K562 (cell line): ENCODE data around the gene GPX5. TPM values are rescaled to one million over a fixed set of nuclear protein-coding genes. Genes with fewer than 3 reads are reported as not detected.

Source experiments
- BCL6 ChIP-seq: fragments of 250-450 bp; sonication (Bioruptor Pico); IDR thresholded peaks from 2 replicates; pipeline ENCODE4 v1.4.0; 2020
- BMI1 ChIP-seq: fragments of 150-350 bp; IDR thresholded peaks from 2 replicates; pipeline ENCODE4 v1.6.1; 2014; ENCODE audit warnings: low read length
- BRD4 ChIP-seq: fragments of 200-600 bp; sonication (generic); IDR thresholded peaks from 2 replicates; pipeline ENCODE4 v1.6.1; 2017; ENCODE audit warnings: inconsistent platforms
- CBX8 ChIP-seq: fragments of 200-600 bp; sonication (generic); IDR thresholded peaks from 2 replicates; pipeline ENCODE4 v1.6.1; 2012; ENCODE audit warnings: borderline replicate concordance, mixed run types, low read depth, mild to moderate bottlenecking, moderate library complexity, mixed read lengths, low read length, control low read depth, inconsistent platforms; ENCODE audit not compliant: poor library complexity, severe bottlenecking; ENCODE audit errors: extremely low read depth
- EZH2 ChIP-seq: IDR thresholded peaks from 2 replicates; pipeline ENCODE4 v1.6.1; 2012; ENCODE audit warnings: low read depth, mild to moderate bottlenecking, inconsistent platforms, low read length, borderline replicate concordance
- FOXJ3 ChIP-seq: sonication (generic); formaldehyde crosslinking; IDR thresholded peaks from 2 replicates; pipeline ENCODE4 v1.4.0; 2020; ENCODE audit warnings: mild to moderate bottlenecking, missing genetic modification reagents
- LARP7 ChIP-seq: fragments of 450-650 bp; IDR thresholded peaks from 2 replicates; pipeline ENCODE4 v1.6.1; 2016
- MBD1 ChIP-seq: fragments of 250-450 bp; sonication (Bioruptor Pico); IDR thresholded peaks from 2 replicates; pipeline ENCODE4 v1.8.0; 2022; ENCODE audit warnings: inconsistent platforms
- MED1 ChIP-seq: sonication (generic); formaldehyde crosslinking; IDR thresholded peaks from 2 replicates; pipeline ENCODE4 v1.8.1; 2023; ENCODE audit warnings: missing genetic modification reagents, borderline replicate concordance
- MLLT1 ChIP-seq, 2 experiments: fragments of 450-650 bp; IDR thresholded peaks; 2 replicates each; pipeline ENCODE4 v1.6.1; 2016
- NEUROD1 ChIP-seq: fragments of 150-350 bp; IDR thresholded peaks from 2 replicates; pipeline ENCODE4 v1.6.1; 2014; ENCODE audit warnings: borderline replicate concordance, low read length, low read depth; ENCODE audit not compliant: partially characterized antibody
- NFIC ChIP-seq: fragments of 450-650 bp; IDR thresholded peaks from 2 replicates; pipeline ENCODE4 v1.6.1; 2017; ENCODE audit warnings: mild to moderate bottlenecking, inconsistent platforms
- NR3C1 ChIP-seq: sonication (generic); formaldehyde crosslinking; IDR thresholded peaks from 2 replicates; pipeline ENCODE4 v1.8.1; 2022; ENCODE audit warnings: missing genetic modification reagents
- PRPF4 ChIP-seq: fragments of 200-400 bp; formaldehyde crosslinking; IDR thresholded peaks from one replicate; pipeline ENCODE4 v1.6.1; 2017; ENCODE audit warnings: low read length, low read depth, mild to moderate bottlenecking; ENCODE audit not compliant: insufficient read depth, poor library complexity, severe bottlenecking
- RAD21 ChIP-seq, 2 experiments: fragments of 250-450 bp in 1 of 2; fragments of 450-650 bp in 1 of 2; sonication (Bioruptor Pico) in 1 of 2; formaldehyde crosslinking in 1 of 2; IDR thresholded peaks in 1 of 2; conservative IDR thresholded peaks in 1 of 2; 2 replicates each; pipeline versions ENCODE4 v1.4.0 to v1.8.0; 2020 to 2022; ENCODE audit warnings: mild to moderate bottlenecking in 2 of 2, moderate library complexity in 1 of 2
- SAFB ChIP-seq: fragments of 200-400 bp; formaldehyde crosslinking; IDR thresholded peaks from 2 replicates; pipeline ENCODE4 v1.6.1; 2017; ENCODE audit warnings: low read depth, low read length, borderline replicate concordance
- SMAD1 ChIP-seq: fragments of 150-350 bp; IDR thresholded peaks from 2 replicates; pipeline ENCODE4 v1.6.1; 2014; ENCODE audit warnings: low read length, low read depth; ENCODE audit not compliant: partially characterized antibody
- TCF7 ChIP-seq: sonication (generic); IDR thresholded peaks from 2 replicates; pipeline ENCODE4 v1.6.1; 2016; ENCODE audit warnings: antibody characterized with exemption, borderline replicate concordance
- TGIF2 ChIP-seq: sonication (generic); formaldehyde crosslinking; IDR thresholded peaks from 2 replicates; pipeline ENCODE4 v1.8.1; 2022; ENCODE audit warnings: mild to moderate bottlenecking, missing genetic modification reagents, moderate library complexity
- THAP7 ChIP-seq: fragments of 250-450 bp; sonication (Bioruptor Pico); IDR thresholded peaks from 2 replicates; pipeline ENCODE4 v1.5.0; 2021
- THRAP3 ChIP-seq: fragments of 450-650 bp; IDR thresholded peaks from 2 replicates; pipeline ENCODE4 v1.6.1; 2016; ENCODE audit warnings: mild to moderate bottlenecking, inconsistent platforms, borderline replicate concordance
- ZC3H4 ChIP-seq: sonication (generic); formaldehyde crosslinking; IDR thresholded peaks from 2 replicates; pipeline ENCODE4 v1.9.0; 2021; ENCODE audit warnings: missing genetic modification reagents, borderline replicate concordance
- ZNF175 ChIP-seq: fragments of 200-800 bp; sonication (Bioruptor generic); IDR thresholded peaks from 2 replicates; pipeline ENCODE4 v1.6.1; 2016; ENCODE audit warnings: low read depth, mild to moderate bottlenecking, missing genetic modification characterization, missing compliant biosample characterization
- ZNF197 ChIP-seq: fragments of 200-800 bp; sonication (Bioruptor generic); IDR thresholded peaks from 2 replicates; pipeline ENCODE4 v1.6.1; 2016; ENCODE audit warnings: low read depth, missing genetic modification characterization, missing compliant biosample characterization
- ZNF444 ChIP-seq: fragments of 250-450 bp; sonication (Bioruptor Pico); IDR thresholded peaks from 2 replicates; pipeline ENCODE4 v1.4.0; 2020; ENCODE audit warnings: mild to moderate bottlenecking, moderate library complexity
- ZNF695 ChIP-seq: fragments of 450-650 bp; formaldehyde crosslinking; IDR thresholded peaks from 2 replicates; pipeline ENCODE4 v1.4.0; 2020; ENCODE audit warnings: mild to moderate bottlenecking, moderate library complexity
- polyA plus RNA-seq, 8 experiments: library from polyadenylated mRNA; depleted of rRNA in 4 of 8; stranded (reverse) in 5 of 8; unstranded in 3 of 8; fragments of >200 nt; fragmentation: Nextera tagmentation in 2 of 8; fragmentation: Illumina TruSeq in 1 of 8; extraction: Ambion mirVana in 2 of 8; extraction: Trizol in 1 of 8; gene quantifications; 2 replicates each; pipeline versions ENCODE4 v1.2.1 to v1.2.3, GENCODE V29; 2011 to 2014; ENCODE audit warnings: inconsistent platforms in 1 of 8, missing spikeins in 1 of 8
- total RNA-seq, 7 experiments: library from RNA; depleted of rRNA in 6 of 7; stranded (reverse); fragments of >200 nt in 6 of 7; fragmentation: Illumina TruSeq in 2 of 7; extraction: Trizol in 2 of 7; gene quantifications; 2 replicates each; pipeline versions ENCODE4 v1.2.1 to v1.2.3, GENCODE V29; 2011 to 2021; ENCODE audit warnings: low replicate concordance in 1 of 7

The GPX5 gene
- total and polyA plus RNA-seq, 9 of the 15 experiments (the other 6 are each of a cell fraction or from before 2014, with no cell fraction given): 0.07 to 0.18 (median 0.15) TPM; not detected in 6

GRCh38 chr6:28505733-28506132, 19.9 kb upstream of the GPX5 start (continued):
- TF ChIP-seq SMAD1 (no peak), EZH2 (no peak), THRAP3 (no peak), BRD4 (no peak), NR3C1 (CRISPR knock-in tag) (no peak), ZNF175 (no peak), BMI1 (no peak), ZC3H4 (no peak), BCL6 (CRISPR knock-in tag) (no peak), ZNF197 (CRISPR knock-in tag) (no peak), NEUROD1 (no peak), FOXJ3 (CRISPR knock-in tag) (no peak), ZNF695 (CRISPR knock-in tag) (no peak), MBD1 (CRISPR knock-in tag) (no peak), RAD21 (CRISPR knock-in tag; conservative IDR thresholded peaks at IDR 0.05 in 1 of 2, IDR thresholded peaks at IDR 0.05 in 1 of 2) (no peak), ZNF444 (CRISPR knock-in tag) (no peak), MLLT1 (IDR thresholded peaks at IDR 0.05) (no peak), SAFB (no peak), PRPF4 (no peak), LARP7 (no peak), THAP7 (CRISPR knock-in tag) (no peak), CBX8 (no peak), NFIC (no peak), TCF7 (no peak), MED1 (CRISPR knock-in tag) (no peak), TGIF2 (CRISPR knock-in tag) (no peak)
